Vagina (tissue), 2 donors: ENCODE data around the gene CRIP2.

Source experiments
- CTCF ChIP-seq, 3 experiments: fragments of 450-650 bp in 2 of 3; fragments of 200-600 bp in 1 of 3; sonication (generic) in 1 of 3; IDR thresholded peaks; one replicate each; pipeline ENCODE4 v1.5.1; 2017 to 2019; ENCODE audit warnings: antibody characterized with exemption in 3 of 3, mild to moderate bottlenecking in 2 of 3, moderate library complexity in 2 of 3
- POLR2A ChIP-seq, 2 donors: fragments of 450-650 bp; IDR thresholded peaks; one replicate each; pipeline ENCODE4 v1.6.1; 2017; ENCODE audit warnings: antibody characterized with exemption in 2 of 2, mild to moderate bottlenecking in 2 of 2, moderate library complexity in 2 of 2

DNA sequence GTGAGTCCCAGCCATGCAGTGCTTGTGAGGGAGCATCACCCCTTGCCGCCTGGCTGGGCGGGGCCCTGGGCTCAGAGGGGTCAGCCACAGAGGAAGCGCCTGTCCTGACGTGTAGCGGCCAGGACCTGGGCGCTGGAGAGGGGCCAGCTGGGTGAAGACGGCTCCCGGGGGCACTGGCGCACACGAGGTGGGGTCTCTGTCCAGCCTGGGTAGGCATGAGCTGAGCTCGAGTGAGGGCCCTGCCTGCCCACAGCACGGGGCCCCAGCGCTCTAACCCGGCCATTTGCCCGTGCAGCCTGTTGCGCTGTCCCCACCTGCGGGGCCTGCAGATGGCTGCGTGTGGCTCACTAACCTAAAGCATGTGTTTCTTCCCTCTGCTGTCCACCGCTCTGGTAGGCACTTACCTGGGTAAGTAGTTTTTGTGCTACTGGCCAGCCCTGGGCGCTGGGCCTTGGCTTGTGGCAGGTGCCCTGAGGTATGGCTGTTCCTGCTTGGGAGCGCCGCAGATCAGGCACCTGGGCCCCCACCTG is 6.6 kb upstream of the CRIP2 start:
- TF ChIP-seq CTCF (IDR thresholded peaks at IDR 0.05) = no peak
- TF ChIP-seq POLR2A (IDR thresholded peaks at IDR 0.05) = no peak
